HepG2 (cell line): ENCODE measurements around the gene AKT3. TPM values are rescaled to one million over a fixed set of nuclear protein-coding genes. Genes with fewer than 3 reads are reported as not detected.

Source experiments
- ATAC-seq: fragments of 200-7000 bp; cut with Tn5 transposase; 3 replicates; pipeline ENCODE4 v1.9.1; 2020; ENCODE audit warnings: mild to moderate bottlenecking, moderate library complexity
- BruUV-seq: library from RNA; stranded (reverse); fragments of 400-500 nt; replicated peaks from 2 replicates; lab custom pipeline; 2021; lab: Mats Ljungman, UMichigan
- CTCF ChIA-PET: fragments of 300-600 bp; formaldehyde crosslinking; extraction: SDS; loops from one replicate; lab custom pipeline; 2021; ENCODE audit warnings: low total read pairs, inconsistent platforms, low intra/inter-chr PET ratio; lab: Yijun Ruan, JAX
- POLR2A ChIA-PET: fragments of 350-600 bp; sonication (Branson Sonifier 250); formaldehyde crosslinking; loops from one replicate; lab custom pipeline; 2020; ENCODE audit warnings: antibody characterized with exemption, inconsistent platforms; lab: Yijun Ruan, JAX
- DNase-seq: peaks from one replicate; pipeline ENCODE4 v3.0.0-alpha.2; 2015; ENCODE audit warnings: low spot score
- FAIRE-seq: peaks from 3 replicates; lab custom pipeline; 2011; peaks lifted over from hg19 to GRCh38; lab: Jason Lieb, UNC
- H2AFZ ChIP-seq: one replicate; pipeline ENCODE4 v1.6.1; 2011; ENCODE audit warnings: low read length, inconsistent platforms
- H3K27ac ChIP-seq: fragments of 300-600 bp; 3 replicates; pipeline ENCODE4 v1.8.0; 2011; ENCODE audit warnings: mixed run types, mild to moderate bottlenecking, mixed read lengths, low read length, inconsistent platforms; ENCODE audit not compliant: insufficient read depth; ENCODE audit errors: extremely low read length
- H3K27me3 ChIP-seq, 2 experiments: fragments of 200-600 bp in 1 of 2; 2 replicates in 1 of 2; 3 replicates in 1 of 2; pipeline versions ENCODE4 v1.6.0 to v1.8.0; 2011; ENCODE audit warnings: low read length in 2 of 2, mild to moderate bottlenecking in 2 of 2, moderate library complexity in 2 of 2, inconsistent platforms in 1 of 2; ENCODE audit not compliant: insufficient read depth in 2 of 2, control insufficient read depth in 1 of 2
- H3K36me3 ChIP-seq, 2 experiments: fragments of 200-600 bp in 1 of 2; replicated peaks in 1 of 2; 2 replicates in 1 of 2; 3 replicates in 1 of 2; pipeline versions ENCODE4 v1.5.1 to v1.8.0; 2011; ENCODE audit warnings: low read length in 2 of 2, inconsistent platforms in 1 of 2; ENCODE audit not compliant: insufficient read depth in 2 of 2, control insufficient read depth in 1 of 2
- H3K4me1 ChIP-seq: 2 replicates; pipeline ENCODE4 v1.5.1; 2012; ENCODE audit warnings: low read length, inconsistent platforms; ENCODE audit not compliant: insufficient read depth
- H3K4me2 ChIP-seq: 2 replicates; pipeline ENCODE4 v1.6.0; 2011; ENCODE audit warnings: low read depth, low read length, inconsistent platforms
- H3K4me3 ChIP-seq, 3 experiments: fragments of 200-600 bp in 1 of 3; sonication (generic), shearing (Covaris generic) in 1 of 3; replicated peaks in 1 of 3; 2 replicates each; pipeline ENCODE4 v1.5.1; 2011 to 2016; ENCODE audit warnings: low read length in 3 of 3, inconsistent platforms in 2 of 3, low read depth in 2 of 3, mild to moderate bottlenecking in 2 of 3, control low read depth in 1 of 3, mixed read lengths in 1 of 3; ENCODE audit not compliant: insufficient read depth in 1 of 3
- H3K79me2 ChIP-seq: one replicate; pipeline ENCODE4 v1.6.1; 2011; ENCODE audit warnings: low read length, inconsistent platforms; ENCODE audit not compliant: insufficient read depth
- H3K9ac ChIP-seq: 2 replicates; pipeline ENCODE4 v1.6.0; 2011; ENCODE audit warnings: mild to moderate bottlenecking, low read depth, low read length, inconsistent platforms; ENCODE audit not compliant: insufficient read depth
- H3K9me3 ChIP-seq: 2 replicates; pipeline ENCODE4 v1.5.1; 2012; ENCODE audit warnings: mild to moderate bottlenecking, low read length
- H4K20me1 ChIP-seq: 2 replicates; pipeline ENCODE4 v1.6.0; 2011; ENCODE audit warnings: inconsistent platforms, mild to moderate bottlenecking, low read length, moderate library complexity; ENCODE audit not compliant: insufficient read depth
- ARNT ChIP-seq: fragments of 450-650 bp; IDR thresholded peaks from 2 replicates; pipeline ENCODE4 v1.6.1; 2017
- ATM ChIP-seq: fragments of 450-650 bp; IDR thresholded peaks from 2 replicates; pipeline ENCODE4 v1.7.1; 2017; ENCODE audit warnings: mild to moderate bottlenecking, borderline replicate concordance
- CBFB ChIP-seq: sonication (generic); formaldehyde crosslinking; IDR thresholded peaks from 2 replicates; pipeline ENCODE4 v1.4.0; 2020; ENCODE audit warnings: missing genetic modification reagents
- GFI1 ChIP-seq: sonication (generic); formaldehyde crosslinking; IDR thresholded peaks from 2 replicates; pipeline ENCODE4 v1.5.0; 2020; ENCODE audit warnings: missing genetic modification reagents, mild to moderate bottlenecking, borderline replicate concordance
- KDM5A ChIP-seq: fragments of 200-600 bp; sonication (generic); IDR thresholded peaks from 2 replicates; pipeline ENCODE4 v1.7.0; 2018; ENCODE audit warnings: antibody characterized with exemption, mild to moderate bottlenecking, low read length, borderline replicate concordance
- RARA ChIP-seq: IDR thresholded peaks from 2 replicates; pipeline ENCODE4 v1.6.1; 2016; ENCODE audit warnings: missing genetic modification reagents, missing compliant biosample characterization
- ZFP36 ChIP-seq: fragments of 150-350 bp; IDR thresholded peaks from 2 replicates; pipeline ENCODE4 v1.6.1; 2018; ENCODE audit warnings: borderline replicate concordance, low read length, low read depth; ENCODE audit not compliant: partially characterized antibody
- ZNF20 ChIP-seq: sonication (generic); formaldehyde crosslinking; IDR thresholded peaks from 2 replicates; pipeline ENCODE4 v1.4.0; 2020; ENCODE audit warnings: mild to moderate bottlenecking, moderate library complexity, missing genetic modification reagents
- ZNF326 ChIP-seq: sonication (generic); formaldehyde crosslinking; IDR thresholded peaks from 2 replicates; pipeline ENCODE4 v1.4.0; 2020; ENCODE audit warnings: missing genetic modification reagents, borderline replicate concordance
- ZNF460 ChIP-seq: sonication (generic); formaldehyde crosslinking; IDR thresholded peaks from 2 replicates; pipeline ENCODE4 v1.5.1; 2020; ENCODE audit warnings: missing genetic modification reagents, mild to moderate bottlenecking, borderline replicate concordance
- ZNF501 ChIP-seq: sonication (generic); formaldehyde crosslinking; IDR thresholded peaks from 2 replicates; pipeline ENCODE4 v1.5.1; 2020; ENCODE audit warnings: mild to moderate bottlenecking, moderate library complexity, missing genetic modification reagents
- ZNF549 ChIP-seq: sonication (generic); formaldehyde crosslinking; IDR thresholded peaks from 2 replicates; pipeline ENCODE4 v1.5.0; 2020; ENCODE audit warnings: missing genetic modification reagents
- ZNF776 ChIP-seq: sonication (generic); formaldehyde crosslinking; IDR thresholded peaks from 2 replicates; pipeline ENCODE4 v1.4.0; 2020; ENCODE audit warnings: mild to moderate bottlenecking, missing genetic modification reagents
- ZUFSP ChIP-seq: sonication (generic); formaldehyde crosslinking; IDR thresholded peaks from 2 replicates; pipeline ENCODE4 v1.9.0; 2021; ENCODE audit warnings: missing genetic modification reagents, mild to moderate bottlenecking, borderline replicate concordance
- WGBS: methylation state at CpG from one replicate; pipeline ENCODE4 v1.1.6; 2017; ENCODE audit warnings: low lambda C conversion rate; 5-methylcytosine and 5-hydroxymethylcytosine counted together
- in situ Hi-C: cut with HindIII; loops from 2 replicates; pipeline ENCODE4 v1.10.0; 2017; ENCODE audit warnings: low pct_unique_long_range_greater_than_20kb; ENCODE audit not compliant: extremely low pct_ligation_motif_present
- intact Hi-C: fragments of 100-400 bp; cut with micrococcal nuclease; formaldehyde crosslinking; loops from one replicate; pipeline ENCODE4 v1.10.0; 2022; ENCODE audit not compliant: unreplicated experiment
- polyA plus RNA-seq, 8 experiments: library from polyadenylated mRNA; depleted of rRNA in 3 of 8; stranded (reverse) in 7 of 8; unstranded in 1 of 8; fragments of >200 nt; fragmentation: Illumina TruSeq in 4 of 8; extraction: Trizol in 4 of 8; gene quantifications; 2 replicates each; pipeline versions ENCODE4 v1.2.1 to v1.2.3, GENCODE V29; 2011 to 2016; ENCODE audit warnings: low read depth in 4 of 8, missing spikeins in 1 of 8, mixed read lengths in 1 of 8; ENCODE audit not compliant: insufficient read depth in 1 of 8
- total RNA-seq, 5 experiments: library from RNA; depleted of rRNA; stranded (reverse); fragments of >200 nt; fragmentation: Illumina TruSeq; extraction: Trizol; gene quantifications; 2 replicates each; pipeline ENCODE4 v1.2.3, GENCODE V29; 2016; ENCODE audit warnings: low read depth in 1 of 5
- TF ChIP-seq, protein P1 (sequence below): sonication (generic); formaldehyde crosslinking; IDR thresholded peaks from 2 replicates; pipeline ENCODE4 v1.4.0; 2020; ENCODE audit warnings: missing genetic modification reagents
- TF ChIP-seq, protein P2 (sequence below): sonication (generic); formaldehyde crosslinking; IDR thresholded peaks from 2 replicates; pipeline ENCODE4 v1.9.0; 2022; ENCODE audit warnings: missing genetic modification reagents, mild to moderate bottlenecking, borderline replicate concordance
- TF ChIP-seq, protein P3 (sequence below): sonication (generic); formaldehyde crosslinking; IDR thresholded peaks from 2 replicates; pipeline ENCODE4 v1.4.0; 2020; ENCODE audit warnings: missing genetic modification reagents
- TF ChIP-seq, protein P4 (sequence below): sonication (generic); formaldehyde crosslinking; IDR thresholded peaks from 2 replicates; pipeline ENCODE4 v1.4.0; 2020; ENCODE audit warnings: missing genetic modification reagents

AKT3 gene
- total and polyA plus RNA-seq, 2 of the 13 experiments (the other 11 are each of a cell fraction or from before 2014, with no cell fraction given), result 0.07 TPM

- Histone ChIP-seq H3K79me2 (no peaks in the 10 kb centered on the region), H3K27me3 (no peaks in the 10 kb centered on the region), H3K4me1 (no peaks in the 10 kb centered on the region), H3K36me3 (no peaks in the 10 kb centered on the region), H3K4me2 (no peak overlapping the region), H2AFZ (no peak overlapping the region), H3K4me3 (no peak overlapping the region), H3K27ac (no peak overlapping the region), H3K9ac (no peak overlapping the region), H4K20me1 (no peaks in the 10 kb centered on the region), H3K9me3 (no peaks in the 10 kb centered on the region)
- no peak for FAIRE-seq
- CTCF ChIA-PET, result no interaction called here
- 34% methylated on average over 3 of the region's 3 CpGs for WGBS
- no peak for ATAC-seq
- in situ Hi-C loops, result no loop called here
- no peak for DNase-seq
- intact Hi-C loops, result no loop called here
- no TSS peak for BruUV-seq
- POLR2A ChIA-PET, result no interaction called here
- no peak for TF ChIP-seq ZNF326 (CRISPR knock-in tag)
- TF ChIP-seq KDM5A, result no peak
- no peak for TF ChIP-seq ZNF776
- no peak for TF ChIP-seq ZNF20 (CRISPR knock-in tag)
- TF ChIP-seq, protein P1, sequence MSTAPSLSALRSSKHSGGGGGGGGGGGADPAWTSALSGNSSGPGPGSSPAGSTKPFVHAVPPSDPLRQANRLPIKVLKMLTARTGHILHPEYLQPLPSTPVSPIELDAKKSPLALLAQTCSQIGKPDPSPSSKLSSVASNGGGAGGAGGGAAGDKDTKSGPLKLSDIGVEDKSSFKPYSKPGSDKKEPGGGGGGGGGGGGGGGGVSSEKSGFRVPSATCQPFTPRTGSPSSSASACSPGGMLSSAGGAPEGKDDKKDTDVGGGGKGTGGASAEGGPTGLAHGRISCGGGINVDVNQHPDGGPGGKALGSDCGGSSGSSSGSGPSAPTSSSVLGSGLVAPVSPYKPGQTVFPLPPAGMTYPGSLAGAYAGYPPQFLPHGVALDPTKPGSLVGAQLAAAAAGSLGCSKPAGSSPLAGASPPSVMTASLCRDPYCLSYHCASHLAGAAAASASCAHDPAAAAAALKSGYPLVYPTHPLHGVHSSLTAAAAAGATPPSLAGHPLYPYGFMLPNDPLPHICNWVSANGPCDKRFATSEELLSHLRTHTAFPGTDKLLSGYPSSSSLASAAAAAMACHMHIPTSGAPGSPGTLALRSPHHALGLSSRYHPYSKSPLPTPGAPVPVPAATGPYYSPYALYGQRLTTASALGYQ (CRISPR knock-in tag), result no peak
- no peak for TF ChIP-seq ATM
- no peak for TF ChIP-seq ZNF460 (CRISPR knock-in tag)
- no peak for TF ChIP-seq ZFP36
- no peak for TF ChIP-seq CBFB (CRISPR knock-in tag)
- no peak for TF ChIP-seq ZNF501 (CRISPR knock-in tag)
- TF ChIP-seq, protein P2, sequence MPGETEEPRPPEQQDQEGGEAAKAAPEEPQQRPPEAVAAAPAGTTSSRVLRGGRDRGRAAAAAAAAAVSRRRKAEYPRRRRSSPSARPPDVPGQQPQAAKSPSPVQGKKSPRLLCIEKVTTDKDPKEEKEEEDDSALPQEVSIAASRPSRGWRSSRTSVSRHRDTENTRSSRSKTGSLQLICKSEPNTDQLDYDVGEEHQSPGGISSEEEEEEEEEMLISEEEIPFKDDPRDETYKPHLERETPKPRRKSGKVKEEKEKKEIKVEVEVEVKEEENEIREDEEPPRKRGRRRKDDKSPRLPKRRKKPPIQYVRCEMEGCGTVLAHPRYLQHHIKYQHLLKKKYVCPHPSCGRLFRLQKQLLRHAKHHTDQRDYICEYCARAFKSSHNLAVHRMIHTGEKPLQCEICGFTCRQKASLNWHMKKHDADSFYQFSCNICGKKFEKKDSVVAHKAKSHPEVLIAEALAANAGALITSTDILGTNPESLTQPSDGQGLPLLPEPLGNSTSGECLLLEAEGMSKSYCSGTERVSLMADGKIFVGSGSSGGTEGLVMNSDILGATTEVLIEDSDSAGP (CRISPR knock-in tag), result no peak
- no peak for TF ChIP-seq ZUFSP (CRISPR knock-in tag)
- TF ChIP-seq, protein P3, sequence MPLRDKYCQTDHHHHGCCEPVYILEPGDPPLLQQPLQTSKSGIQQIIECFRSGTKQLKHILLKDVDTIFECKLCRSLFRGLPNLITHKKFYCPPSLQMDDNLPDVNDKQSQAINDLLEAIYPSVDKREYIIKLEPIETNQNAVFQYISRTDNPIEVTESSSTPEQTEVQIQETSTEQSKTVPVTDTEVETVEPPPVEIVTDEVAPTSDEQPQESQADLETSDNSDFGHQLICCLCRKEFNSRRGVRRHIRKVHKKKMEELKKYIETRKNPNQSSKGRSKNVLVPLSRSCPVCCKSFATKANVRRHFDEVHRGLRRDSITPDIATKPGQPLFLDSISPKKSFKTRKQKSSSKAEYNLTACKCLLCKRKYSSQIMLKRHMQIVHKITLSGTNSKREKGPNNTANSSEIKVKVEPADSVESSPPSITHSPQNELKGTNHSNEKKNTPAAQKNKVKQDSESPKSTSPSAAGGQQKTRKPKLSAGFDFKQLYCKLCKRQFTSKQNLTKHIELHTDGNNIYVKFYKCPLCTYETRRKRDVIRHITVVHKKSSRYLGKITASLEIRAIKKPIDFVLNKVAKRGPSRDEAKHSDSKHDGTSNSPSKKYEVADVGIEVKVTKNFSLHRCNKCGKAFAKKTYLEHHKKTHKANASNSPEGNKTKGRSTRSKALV (CRISPR knock-in tag), result no peak
- no peak for TF ChIP-seq RARA (CRISPR knock-in tag)
- TF ChIP-seq ARNT, result no peak
- no peak for TF ChIP-seq ZNF549 (CRISPR knock-in tag)
- TF ChIP-seq, protein P4, sequence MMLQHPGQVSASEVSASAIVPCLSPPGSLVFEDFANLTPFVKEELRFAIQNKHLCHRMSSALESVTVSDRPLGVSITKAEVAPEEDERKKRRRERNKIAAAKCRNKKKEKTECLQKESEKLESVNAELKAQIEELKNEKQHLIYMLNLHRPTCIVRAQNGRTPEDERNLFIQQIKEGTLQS, result no peak
- TF ChIP-seq GFI1, result no peak
These were observed 118.6 kb downstream of the AKT3 start for GRCh38 chr1:243731301-243731891.
